ENCODE data around the gene EGFR.

Gene EGFR

DNA sequence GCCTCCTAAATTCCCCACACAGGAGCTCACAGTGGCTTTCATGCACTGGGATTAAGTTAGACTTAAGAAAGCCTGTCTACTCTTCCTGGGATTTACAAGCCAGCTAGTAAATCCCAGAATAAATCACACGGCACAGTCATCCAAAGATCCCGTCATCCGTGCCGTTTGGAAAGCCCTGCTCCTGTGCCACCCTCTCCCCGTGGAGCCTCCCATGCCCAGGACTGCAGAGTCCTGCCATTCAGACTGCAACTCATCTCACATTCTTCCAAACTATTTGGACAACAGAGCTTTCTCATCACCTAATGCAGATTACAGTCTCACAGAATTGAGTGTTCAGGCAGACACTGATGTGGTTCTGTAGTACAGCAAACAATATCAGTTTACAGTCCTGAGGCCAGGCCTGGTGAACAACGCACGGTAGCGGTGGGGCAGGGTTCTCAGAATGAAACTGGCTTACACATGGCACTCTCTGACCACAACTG, 166.5 kb downstream of the EGFR start:
- TF ChIP-seq, protein P1, sequence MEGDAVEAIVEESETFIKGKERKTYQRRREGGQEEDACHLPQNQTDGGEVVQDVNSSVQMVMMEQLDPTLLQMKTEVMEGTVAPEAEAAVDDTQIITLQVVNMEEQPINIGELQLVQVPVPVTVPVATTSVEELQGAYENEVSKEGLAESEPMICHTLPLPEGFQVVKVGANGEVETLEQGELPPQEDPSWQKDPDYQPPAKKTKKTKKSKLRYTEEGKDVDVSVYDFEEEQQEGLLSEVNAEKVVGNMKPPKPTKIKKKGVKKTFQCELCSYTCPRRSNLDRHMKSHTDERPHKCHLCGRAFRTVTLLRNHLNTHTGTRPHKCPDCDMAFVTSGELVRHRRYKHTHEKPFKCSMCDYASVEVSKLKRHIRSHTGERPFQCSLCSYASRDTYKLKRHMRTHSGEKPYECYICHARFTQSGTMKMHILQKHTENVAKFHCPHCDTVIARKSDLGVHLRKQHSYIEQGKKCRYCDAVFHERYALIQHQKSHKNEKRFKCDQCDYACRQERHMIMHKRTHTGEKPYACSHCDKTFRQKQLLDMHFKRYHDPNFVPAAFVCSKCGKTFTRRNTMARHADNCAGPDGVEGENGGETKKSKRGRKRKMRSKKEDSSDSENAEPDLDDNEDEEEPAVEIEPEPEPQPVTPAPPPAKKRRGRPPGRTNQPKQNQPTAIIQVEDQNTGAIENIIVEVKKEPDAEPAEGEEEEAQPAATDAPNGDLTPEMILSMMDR (IDR thresholded peaks at IDR 0.05), result no peak

DNA sequence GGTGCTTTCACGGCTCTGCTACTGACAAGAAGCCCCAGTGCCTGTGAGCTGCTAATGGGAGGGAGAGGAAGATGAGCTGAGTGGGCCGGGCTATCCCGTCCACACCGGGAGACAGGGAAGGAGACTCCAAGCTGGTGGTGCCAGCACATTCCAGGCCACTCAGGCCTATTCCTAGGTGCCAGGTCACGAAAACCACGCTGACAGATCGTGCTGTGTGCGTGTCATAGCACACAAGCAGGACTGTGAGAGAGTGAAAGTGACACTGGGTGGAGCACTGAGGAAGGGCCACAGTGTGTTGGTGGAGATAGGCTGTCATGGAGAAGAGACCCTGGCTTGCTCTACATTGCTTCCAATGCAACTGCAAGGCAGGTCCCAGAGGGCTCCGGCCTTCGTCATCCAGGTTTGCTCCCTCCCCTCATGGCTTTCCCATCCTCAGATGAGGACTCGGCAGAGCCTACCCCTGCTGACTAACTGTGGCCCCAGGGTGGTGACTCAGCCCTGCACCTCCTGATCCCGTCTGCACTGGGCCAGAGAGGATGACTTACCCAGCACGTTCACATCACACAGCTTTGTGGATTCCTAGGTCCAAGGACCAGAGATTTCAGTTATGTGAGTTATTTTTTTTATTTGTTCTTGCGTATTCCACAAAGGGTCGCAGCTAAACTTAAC, 167.3 kb downstream of the EGFR start:
- TF ChIP-seq, protein P1 (IDR thresholded peaks at IDR 0.05), result no peak

DNA sequence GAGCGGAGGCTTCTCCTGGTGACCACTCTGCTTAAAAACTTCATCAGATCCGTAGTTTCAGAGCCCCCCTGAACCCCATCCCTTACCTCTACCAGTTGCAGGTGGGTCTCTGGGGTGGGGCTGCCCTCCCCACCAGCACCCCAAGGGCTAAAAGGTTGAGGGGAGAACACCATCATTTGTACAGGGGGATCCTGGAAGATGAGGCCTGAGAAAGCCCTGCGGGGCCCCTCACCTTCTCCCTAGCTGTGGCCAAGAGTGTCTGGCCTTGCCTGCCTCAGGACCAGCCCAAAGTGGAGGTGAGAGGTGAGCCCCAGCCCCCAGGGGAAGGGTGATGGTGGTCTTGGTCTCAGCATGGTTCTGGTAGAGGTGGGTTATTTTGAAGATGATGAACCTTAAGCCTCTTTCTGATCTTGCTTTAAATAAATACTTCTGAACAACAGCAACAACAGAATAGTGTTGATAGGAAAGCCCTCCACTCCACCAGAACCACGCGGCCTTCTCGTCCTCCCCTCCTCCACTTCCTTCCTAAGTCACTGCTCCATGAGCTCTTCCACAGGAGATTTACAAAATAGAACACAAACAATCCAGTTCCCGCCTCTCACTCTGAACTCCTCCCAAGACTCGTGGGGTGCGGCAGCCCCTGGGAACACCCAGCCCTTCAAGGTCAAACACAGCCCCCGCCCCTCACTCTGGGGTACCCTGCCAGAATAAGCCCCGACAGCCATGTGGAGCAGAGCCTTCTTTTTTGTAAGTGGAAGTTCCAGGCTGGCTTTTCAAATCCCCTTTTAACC, 169.1 kb downstream of the EGFR start:
- TF ChIP-seq, protein P1 (IDR thresholded peaks at IDR 0.05), result no peak

DNA sequence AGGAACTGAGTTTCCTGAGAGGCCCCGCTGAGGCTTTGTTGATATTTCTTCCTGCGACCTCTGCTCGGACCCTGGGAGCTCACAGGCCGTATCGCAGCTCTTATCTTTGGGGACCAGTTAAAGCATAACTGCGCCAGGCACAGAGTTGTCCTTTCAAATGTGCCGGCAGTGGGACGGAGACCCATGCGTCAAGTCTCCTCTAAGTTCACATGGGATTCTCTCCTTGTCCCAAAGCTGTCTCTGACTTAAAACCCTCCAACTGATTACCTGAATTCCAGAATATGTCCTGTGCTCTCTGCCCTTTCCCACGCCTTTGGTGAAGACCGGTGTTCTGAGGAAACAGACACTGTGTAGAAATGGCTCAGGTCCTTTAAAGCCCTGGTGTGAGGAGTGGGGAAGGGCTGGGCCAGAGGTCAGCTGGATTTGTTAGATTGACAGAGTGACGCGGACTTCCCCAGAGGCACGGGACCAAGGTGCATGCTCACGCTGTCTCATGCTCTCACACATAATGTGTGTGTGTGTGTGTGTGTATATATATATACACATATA, 169.8 kb downstream of the EGFR start:
- TF ChIP-seq, protein P1 (IDR thresholded peaks at IDR 0.05), result no peak

DNA sequence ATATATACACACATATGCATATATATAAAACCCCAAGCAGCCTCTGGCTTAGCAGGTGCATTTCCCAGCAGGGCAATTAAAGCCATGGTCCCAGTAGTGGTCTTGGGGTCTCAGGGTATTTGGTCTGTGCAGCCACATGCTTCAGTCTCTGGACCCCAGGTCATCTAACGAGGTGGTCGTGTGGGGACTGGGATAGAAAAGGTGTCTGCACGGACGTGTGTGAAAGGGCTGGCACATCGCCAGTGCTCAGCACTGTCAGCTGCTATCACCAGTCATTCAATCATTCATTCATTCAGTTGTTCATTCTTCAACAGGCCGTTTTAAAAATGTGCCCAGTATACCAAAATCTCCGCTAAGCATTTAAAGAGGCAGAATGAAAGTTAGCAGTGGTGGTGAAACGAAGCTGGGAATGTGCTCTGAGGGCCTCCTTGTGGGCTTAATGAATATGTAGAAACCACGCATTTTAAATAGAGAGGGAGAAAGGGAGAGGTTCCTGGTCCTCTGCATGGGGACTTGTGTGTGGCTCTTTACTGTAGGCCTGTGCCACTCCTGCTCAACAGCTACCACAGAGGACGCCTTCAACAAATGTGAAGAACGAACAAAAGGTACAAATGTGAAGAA, 170.4 kb downstream of the EGFR start:
- TF ChIP-seq, protein P1 (IDR thresholded peaks at IDR 0.05), result no peak

DNA sequence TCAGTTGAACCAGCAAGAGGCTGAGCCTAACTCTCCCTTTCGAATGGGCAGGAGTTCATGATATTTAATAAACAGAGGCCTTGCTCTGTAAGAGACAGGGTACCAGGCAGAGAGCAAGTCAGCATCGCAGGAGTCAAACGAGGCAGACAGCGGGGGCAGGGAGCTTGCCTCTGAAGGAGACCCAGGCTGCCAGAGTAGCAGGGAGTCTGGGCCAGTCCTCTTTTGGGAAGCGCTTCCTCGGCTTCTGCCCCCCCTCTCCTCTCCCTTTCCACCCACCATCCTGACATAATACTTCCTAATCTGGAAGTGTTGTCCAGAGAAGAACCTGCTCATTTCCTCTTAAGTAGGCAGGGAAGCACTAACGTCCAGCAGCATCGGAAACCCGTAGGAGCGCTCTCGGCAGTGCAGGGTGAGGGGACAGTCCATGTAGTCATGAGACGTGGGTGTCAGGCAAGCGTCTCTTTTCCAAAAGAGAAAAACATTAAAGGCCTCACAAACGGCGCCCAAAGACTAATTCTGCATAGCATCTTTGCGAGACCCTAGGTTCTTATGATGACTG, 171.1 kb downstream of the EGFR start:
- TF ChIP-seq, protein P1 (IDR thresholded peaks at IDR 0.05), result no peak

DNA sequence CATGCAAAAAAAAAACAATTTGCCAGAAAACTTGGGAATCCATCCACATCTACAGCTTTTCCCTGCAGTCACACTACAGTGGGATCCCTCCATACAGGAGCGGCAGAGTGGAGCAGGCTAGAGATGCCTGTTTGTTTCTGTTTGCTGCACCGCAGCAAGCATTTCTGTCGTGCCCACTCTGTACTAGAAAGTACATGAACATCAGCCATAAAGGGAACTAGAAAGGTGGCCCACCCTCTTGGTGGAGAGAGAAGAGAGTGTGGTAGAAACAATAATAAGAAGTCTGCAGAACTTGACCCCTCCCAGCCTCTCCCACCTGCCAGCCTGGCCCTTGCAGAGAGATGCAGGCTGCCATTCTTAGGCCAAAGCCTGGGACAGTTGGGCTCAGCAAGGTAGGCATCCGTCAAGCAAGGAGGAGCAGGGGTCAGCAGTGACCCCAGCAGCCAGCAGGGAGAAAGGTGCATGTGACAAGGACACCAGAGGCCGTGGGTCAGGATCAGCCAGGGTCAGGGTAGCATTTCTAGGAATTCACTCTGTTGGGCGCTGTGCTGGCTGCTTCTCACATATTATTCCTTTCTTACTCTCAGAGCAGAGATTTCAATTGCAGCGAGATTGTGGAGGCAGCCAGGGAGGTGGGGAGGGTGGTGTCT, 171.8 kb downstream of the EGFR start:
- TF ChIP-seq, protein P1 (IDR thresholded peaks at IDR 0.05), result no peak
